Cardiac septum (tissue), 1 donor: Measurements from ENCODE around the gene OVCH1. TPM values are rescaled to one million over a fixed set of nuclear protein-coding genes. Genes with fewer than 3 reads are reported as not detected.
"Not testable (repeated sequence)": the region's sequence is repeated elsewhere in the genome, so short reads cannot be mapped to it uniquely, and the experiment has no call there.

Experiments used
- DNase-seq: peaks from one replicate; pipeline ENCODE4 v3.0.0-alpha.2; 2020; ENCODE audit warnings: low spot score
- intact Hi-C: fragments of 100-400 bp; cut with DNase I; formaldehyde crosslinking; loops from one replicate; pipeline ENCODE4 v1.14.0; 2022
- total RNA-seq: library from RNA; stranded (reverse); fragmentation: NEBNext Ultra II Directional; extraction: Animal tissue kit (Norgen Biotek cat#: 25700); gene quantifications from one replicate; pipeline ENCODE4 v1.2.1, GENCODE V29; 2021
- donor health status: DM: no; HTN: no; CAD: no.

The OVCH1 gene
- total RNA-seq, 1 donor from 2014 or later = not detected

GRCh38 chr12:29509503-29509902 is 12.0 kb upstream of the OVCH1 start:
- intact Hi-C loops = no loop called here
- no peak for DNase-seq

GRCh38 chr12:29508949-29509348 is 11.5 kb upstream of the OVCH1 start:
- DNase-seq = no peak
- intact Hi-C loops = no loop called here

- DNase-seq = no peak
- intact Hi-C loops = no loop called here
Observed at GRCh38 chr12:29505122-29505521, 7.6 kb upstream of the OVCH1 start.

- DNase-seq = no peak
- intact Hi-C loops = no loop called here
Observed at GRCh38 chr12:29503283-29503682, 5.8 kb upstream of the OVCH1 start.

GRCh38 chr12:29499235-29499634 is 1.7 kb upstream of the OVCH1 start:
- intact Hi-C loops = no loop called here
- no peak for DNase-seq

GRCh38 chr12:29492891-29493290 is 4.6 kb downstream of the OVCH1 start:
- intact Hi-C loops = no loop called here
- DNase-seq = no peak

- no peak for DNase-seq
- intact Hi-C loops = no loop called here
Observed at GRCh38 chr12:29486972-29487371, 10.5 kb downstream of the OVCH1 start.

- DNase-seq = no peak
Observed at GRCh38 chr12:29463198-29463597, 34.3 kb downstream of the OVCH1 start.

GRCh38 chr12:29460082-29460481 is 37.4 kb downstream of the OVCH1 start:
- no peak for DNase-seq

More at GRCh38 chr12:29463198-29463597, 34.3 kb downstream of the OVCH1 start:
- intact Hi-C loops = no loop called here

GRCh38 chr12:29455087-29455486 is 42.4 kb downstream of the OVCH1 start:
- no peak for DNase-seq
- intact Hi-C loops = no loop called here

More at GRCh38 chr12:29460082-29460481, 37.4 kb downstream of the OVCH1 start:
- intact Hi-C loops = no loop called here

- intact Hi-C loops = no loop called here
- DNase-seq = no peak
Observed at GRCh38 chr12:29451888-29452287, 45.6 kb downstream of the OVCH1 start.

GRCh38 chr12:29448157-29448556 is 49.3 kb downstream of the OVCH1 start:
- intact Hi-C loops = no loop called here
- no peak for DNase-seq

- intact Hi-C loops = no loop called here
- no peak for DNase-seq
Observed at GRCh38 chr12:29447285-29447975, 50.1 kb downstream of the OVCH1 start.

GRCh38 chr12:29439506-29439905 is 58.0 kb downstream of the OVCH1 start:
- intact Hi-C loops = no loop called here
- DNase-seq = no peak

GRCh38 chr12:29438752-29439408 is 58.6 kb downstream of the OVCH1 start:
- intact Hi-C loops = no loop called here
- no peak for DNase-seq

GRCh38 chr12:29437575-29437974 is 59.9 kb downstream of the OVCH1 start:
- no peak for DNase-seq
- intact Hi-C loops = no loop called here

- intact Hi-C loops, DNase-seq: not testable (repeated sequence)
Observed at GRCh38 chr12:29436815-29437214, 60.7 kb downstream of the OVCH1 start.

- intact Hi-C loops = no loop called here
Observed at GRCh38 chr12:29431513-29431912, 66.0 kb downstream of the OVCH1 start.

GRCh38 chr12:29430716-29431044 is 66.8 kb downstream of the OVCH1 start:
- DNase-seq = no peak
- intact Hi-C loops = no loop called here

More at GRCh38 chr12:29431513-29431912, 66.0 kb downstream of the OVCH1 start:
- DNase-seq = no peak

GRCh38 chr12:29429999-29430715 is 67.3 kb downstream of the OVCH1 start:
- DNase-seq = no peak
- intact Hi-C loops = no loop called here

GRCh38 chr12:29428633-29429032 is 68.9 kb downstream of the OVCH1 start:
- intact Hi-C loops = no loop called here
- no peak for DNase-seq
